ENCODE results near the gene FAM8A1. TPM values are rescaled to one million over a fixed set of nuclear protein-coding genes. Genes with fewer than 3 reads are reported as not detected.

FAM8A1 gene
- total and polyA plus RNA-seq, 9 of the 15 experiments (the other 6 are each of a cell fraction or from before 2014, with no cell fraction given): 4.9 to 23.6 (median 14.2) TPM

GRCh38 chr6:17600527-17601385, 654 bp downstream of the FAM8A1 start:
- CTCF ChIA-PET (ENCODE audit: low intra/inter-chr PET ratio): interaction anchor here (0.6 to 1.0 kb wide), 2 partner anchors 48 to 663 kb away, joined by 3 read pairs; no protein-coding TSS in a partner anchor
- peak overlapping the region; percentile 94 for H2AFZ ChIP-seq (ENCODE audit: low read depth, low read length)
- peak overlapping the region; percentile 88 for H3K4me3 ChIP-seq
- peak; percentile 78 for ATAC-seq
- peaks cover 25% of the 10 kb centered on the region; the same call in 2 of the 3 replicates for H3K36me3 ChIP-seq (ENCODE audit: control insufficient read depth, insufficient read depth, low read length)
- POLR2A ChIA-PET: interaction anchor here (0.6 to 2.7 kb wide), 13 partner anchors 9 to 579 kb away, joined by 3 to 20 read pairs (median 3); no protein-coding TSS in a partner anchor
- H3K9me1 ChIP-seq (ENCODE audit: control insufficient read depth, insufficient read depth, low read length): no peaks in the 10 kb centered on the region
- H3K9ac ChIP-seq (ENCODE audit: insufficient read depth in 1 of 2, low read depth in 2 of 2, low read length in 2 of 2): peak overlapping the region; percentile 65 to 99
- no peaks in the 10 kb centered on the region for H3K27me3 ChIP-seq (ENCODE audit: control insufficient read depth in 2 of 2, insufficient read depth in 2 of 2, low read length in 2 of 2)
- peak; percentile 62 to 75 (median 68) for DNase-seq (ENCODE audit: extremely low read depth in 1 of 4, low spot score in 3 of 4)
- H3K79me2 ChIP-seq (ENCODE audit: control insufficient read depth, insufficient read depth, low read length): peaks cover 25% of the 10 kb centered on the region
- H3K4me2 ChIP-seq (ENCODE audit: insufficient read depth, low read length): peak overlapping the region; percentile 87
- H3K27ac ChIP-seq (ENCODE audit: extremely low read depth, low read depth, low read length): peak overlapping the region; percentile 91
- H3K9me3 ChIP-seq (replicated peaks; ENCODE audit: control insufficient read depth, insufficient read depth, low read depth, low read length): no peaks in the 10 kb centered on the region; the same call in 1 of the 2 replicates
- in situ Hi-C loops (cut with MboI): no loop called here
- H4K20me1 ChIP-seq (replicated peaks; ENCODE audit: control insufficient read depth, insufficient read depth, low read length): no peaks in the 10 kb centered on the region
- peaks cover 5 to 18% of the 10 kb centered on the region in 2 experiments; a peak in 4 of 5 replicates for H3K4me1 ChIP-seq (replicated peaks in 1 of 2; ENCODE audit: control insufficient read depth in 2 of 2, insufficient read depth in 2 of 2, low read length in 2 of 2)
- BruUV-seq (replicated peaks): no TSS peak
- FAIRE-seq: peak; percentile 78
- WGBS (ENCODE audit: insufficient coverage, low coverage, missing lambda C conversion rate): under 1% methylated on average over 75 of the region's 77 CpGs
- intact Hi-C loops (cut with micrococcal nuclease): loop anchor here (2.0 kb wide), 1 partner anchor 106 kb away; the partner anchor contains the start of gene NUP153
- TF ChIP-seq RBM25 (IDR thresholded peaks at IDR 0.05; ENCODE audit: low read depth, low read length, severe bottlenecking) (no peak), UBTF (IDR thresholded peaks at IDR 0.05; ENCODE audit: borderline replicate concordance in 1 of 2, low read depth in 2 of 2, low read length in 2 of 2) (peak; percentile 56 to 86; a peak in 2 of 4 replicates), PHF21A (IDR thresholded peaks at IDR 0.05; ENCODE audit: borderline replicate concordance, low read depth) (peak; percentile 18; the same call in 1 of the 2 replicates), CCAR2 (IDR thresholded peaks at IDR 0.05; ENCODE audit: low read depth, low read length) (no peak), HNRNPL (IDR thresholded peaks at IDR 0.05; ENCODE audit: low read depth, low read length) (no peak), NONO (IDR thresholded peaks at IDR 0.05; ENCODE audit: low read depth in 2 of 2, low read length in 1 of 2) (peak in 1 of 2 experiments; percentile 59; a peak in 1 of 4 replicates), CSDE1 (IDR thresholded peaks at IDR 0.05) (no peak), CHD1 (IDR thresholded peaks at IDR 0.05; ENCODE audit: low read length) (peak; percentile 90), SMARCE1 (IDR thresholded peaks at IDR 0.05) (0 out of 2 replicates have a peak, but pooled peaks have one; percentile 46), XRCC4 (IDR thresholded peaks at IDR 0.05; ENCODE audit: extremely low read depth, insufficient read depth, insufficient read length) (no peak)
- TF ChIP-seq, protein P1, sequence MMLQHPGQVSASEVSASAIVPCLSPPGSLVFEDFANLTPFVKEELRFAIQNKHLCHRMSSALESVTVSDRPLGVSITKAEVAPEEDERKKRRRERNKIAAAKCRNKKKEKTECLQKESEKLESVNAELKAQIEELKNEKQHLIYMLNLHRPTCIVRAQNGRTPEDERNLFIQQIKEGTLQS (IDR thresholded peaks at IDR 0.05): no peak
- TF ChIP-seq, protein P1 (CRISPR knock-in tag; conservative IDR thresholded peaks at IDR 0.05): peak; percentile 69; the same call in 1 of the 2 replicates

Measured in K562 (cell line).